HEK293 (cell line): ENCODE measurements around the gene EBF4.

Experiments used
- CTCF ChIA-PET: fragments of 350-600 bp; formaldehyde crosslinking; extraction: SDS; loops from one replicate; lab custom pipeline; 2021; ENCODE audit warnings: antibody characterized with exemption; lab: Yijun Ruan, JAX
- POLR2A ChIA-PET: fragments of 300-600 bp; formaldehyde crosslinking; extraction: SDS; loops from one replicate; lab custom pipeline; 2020; ENCODE audit warnings: antibody characterized with exemption, inconsistent platforms; lab: Yijun Ruan, JAX
- H3K27ac ChIP-seq: fragments of 200-500 bp; sonication (Bioruptor generic); 2 replicates; pipeline ENCODE4 v1.5.1; 2014; ENCODE audit warnings: low read depth, low read length, control low read depth, inconsistent platforms; ENCODE audit errors: extremely low read depth
- H3K36me3 ChIP-seq, 2 experiments: fragments of 200-500 bp in 1 of 2; sonication (Bioruptor generic) in 1 of 2; 1 replicate in 1 of 2; 2 replicates in 1 of 2; pipeline ENCODE4 v1.5.1; 2014 to 2017; ENCODE audit warnings: inconsistent platforms in 2 of 2, low read length in 2 of 2; ENCODE audit not compliant: control insufficient read depth in 2 of 2, insufficient read depth in 1 of 2
- H3K4me1 ChIP-seq: fragments of 200-500 bp; sonication (Bioruptor generic); 2 replicates; pipeline ENCODE4 v1.5.1; 2014; ENCODE audit warnings: mild to moderate bottlenecking, low read length, inconsistent platforms; ENCODE audit not compliant: control insufficient read depth, insufficient read depth
- H3K4me3 ChIP-seq: 2 replicates; pipeline ENCODE4 v1.5.1; 2011; ENCODE audit warnings: low read depth, mild to moderate bottlenecking, control low read depth, low read length, moderate library complexity
- H3K9me3 ChIP-seq: fragments of 200-500 bp; sonication (Bioruptor generic); 2 replicates; pipeline ENCODE4 v1.5.1; 2014; ENCODE audit warnings: low read depth, low read length, inconsistent platforms; ENCODE audit not compliant: control insufficient read depth, insufficient read depth
- EGR2 ChIP-seq: fragments of 450-650 bp; formaldehyde crosslinking; IDR thresholded peaks from 2 replicates; pipeline ENCODE4 v1.5.1; 2016; ENCODE audit warnings: low read depth, missing biosample characterization, missing genetic modification characterization
- GLIS1 ChIP-seq: fragments of 450-650 bp; formaldehyde crosslinking; IDR thresholded peaks from 2 replicates; pipeline ENCODE4 v1.5.1; 2016; ENCODE audit warnings: missing biosample characterization, missing genetic modification characterization
- GLIS2 ChIP-seq: fragments of 450-650 bp; formaldehyde crosslinking; IDR thresholded peaks from 2 replicates; pipeline ENCODE4 v1.5.1; 2016; ENCODE audit warnings: missing biosample characterization, missing genetic modification characterization
- KLF10 ChIP-seq: fragments of 450-650 bp; IDR thresholded peaks from 2 replicates; pipeline ENCODE4 v1.5.1; 2018; ENCODE audit warnings: missing biosample characterization, mild to moderate bottlenecking, missing genetic modification characterization
- MYNN ChIP-seq: fragments of 450-650 bp; formaldehyde crosslinking; IDR thresholded peaks from 2 replicates; pipeline ENCODE4 v1.5.1; 2016; ENCODE audit warnings: missing biosample characterization, missing genetic modification characterization, borderline replicate concordance
- RBAK ChIP-seq: fragments of 450-650 bp; formaldehyde crosslinking; IDR thresholded peaks from 2 replicates; pipeline ENCODE4 v1.5.1; 2016; ENCODE audit warnings: missing biosample characterization, missing genetic modification characterization
- SP2 ChIP-seq: fragments of 450-650 bp; formaldehyde crosslinking; IDR thresholded peaks from 2 replicates; pipeline ENCODE4 v1.5.1; 2016; ENCODE audit warnings: missing biosample characterization, missing genetic modification characterization
- TCF7L2 ChIP-seq: IDR thresholded peaks from 2 replicates; pipeline ENCODE4 v1.6.1; 2011; ENCODE audit warnings: low read depth, mild to moderate bottlenecking, inconsistent platforms, low read length, moderate library complexity, borderline replicate concordance
- ZBTB20 ChIP-seq: fragments of 450-650 bp; formaldehyde crosslinking; IDR thresholded peaks from 2 replicates; pipeline ENCODE4 v1.5.1; 2016; ENCODE audit warnings: missing biosample characterization, missing genetic modification characterization
- ZBTB8A ChIP-seq: fragments of 450-650 bp; formaldehyde crosslinking; IDR thresholded peaks from 2 replicates; pipeline ENCODE4 v1.5.1; 2016; ENCODE audit warnings: missing biosample characterization, missing genetic modification characterization
- ZEB2 ChIP-seq: fragments of 450-650 bp; formaldehyde crosslinking; IDR thresholded peaks from 2 replicates; pipeline ENCODE4 v1.5.1; 2016; ENCODE audit warnings: missing biosample characterization, missing genetic modification characterization
- ZFHX2 ChIP-seq: fragments of 450-650 bp; formaldehyde crosslinking; conservative IDR thresholded peaks from 2 replicates; pipeline ENCODE4 v1.5.1; 2016; ENCODE audit warnings: missing biosample characterization, missing genetic modification characterization
- ZIC2 ChIP-seq: fragments of 450-650 bp; formaldehyde crosslinking; IDR thresholded peaks from 2 replicates; pipeline ENCODE4 v1.5.1; 2016; ENCODE audit warnings: missing biosample characterization, missing genetic modification characterization
- ZNF423 ChIP-seq: fragments of 450-650 bp; formaldehyde crosslinking; IDR thresholded peaks from 2 replicates; pipeline ENCODE4 v1.5.1; 2016; ENCODE audit warnings: missing biosample characterization, missing genetic modification characterization
- ZNF658 ChIP-seq: fragments of 450-650 bp; formaldehyde crosslinking; IDR thresholded peaks from 2 replicates; pipeline ENCODE4; 2016; ENCODE audit warnings: missing biosample characterization, missing genetic modification characterization
- TF ChIP-seq, protein P1 (sequence below): fragments of 450-650 bp; formaldehyde crosslinking; IDR thresholded peaks from 2 replicates; pipeline ENCODE4 v1.5.1; 2017; ENCODE audit warnings: missing biosample characterization, missing genetic modification characterization
- TF ChIP-seq, protein P2 (sequence below): fragments of 450-650 bp; formaldehyde crosslinking; IDR thresholded peaks from 2 replicates; pipeline ENCODE4 v1.5.1; 2016; ENCODE audit warnings: missing biosample characterization, missing genetic modification characterization
- TF ChIP-seq, protein P3 (sequence below): fragments of 450-650 bp; formaldehyde crosslinking; IDR thresholded peaks from 2 replicates; pipeline ENCODE4 v1.5.1; 2017; ENCODE audit warnings: missing biosample characterization, mild to moderate bottlenecking, missing genetic modification characterization, moderate library complexity
- TF ChIP-seq, protein P4 (sequence below): fragments of 450-650 bp; formaldehyde crosslinking; optimal IDR thresholded peaks from 2 replicates; pipeline ENCODE3; 2016; ENCODE audit warnings: missing biosample characterization, mild to moderate bottlenecking, missing genetic modification characterization

EBF4 gene

DNA sequence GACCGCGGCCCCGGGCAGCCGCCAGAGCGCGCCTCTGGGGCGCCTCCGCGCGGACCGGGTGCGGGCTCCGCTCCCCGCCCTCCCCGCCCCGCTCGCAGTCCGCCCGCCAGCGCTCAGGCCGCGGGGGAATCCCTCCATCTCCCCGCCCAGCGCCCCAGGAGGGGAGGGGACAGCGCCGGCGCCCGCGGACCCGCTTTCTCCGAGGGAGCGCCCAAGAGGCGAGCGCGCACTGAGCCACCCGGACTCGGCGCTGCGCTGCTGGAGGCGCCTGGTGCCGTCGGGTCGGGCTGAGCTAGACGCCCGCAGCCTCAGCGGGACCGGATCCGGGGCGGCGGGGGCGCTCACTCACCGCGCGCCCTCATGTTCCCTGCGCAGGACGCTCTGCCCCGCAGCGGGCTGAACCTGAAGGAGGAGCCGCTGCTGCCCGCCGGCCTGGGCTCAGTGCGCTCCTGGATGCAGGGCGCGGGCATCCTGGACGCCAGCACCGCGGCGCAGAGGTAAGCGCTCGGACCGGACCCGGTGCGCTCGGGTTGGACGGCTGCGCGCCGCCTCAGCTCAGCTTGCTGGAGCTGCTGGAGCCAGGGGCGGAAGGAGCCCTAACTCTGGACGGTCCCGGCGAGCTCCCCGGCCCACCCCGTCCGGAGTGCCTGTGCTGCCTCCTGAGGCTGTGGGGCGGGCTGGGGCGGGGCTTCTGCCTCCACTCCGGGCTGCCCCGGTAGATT, 867 bp downstream of the EBF4 start:
- Histone ChIP-seq H3K4me3 (peak overlapping the region; percentile 40), H3K4me1 (peaks cover 13% of the 10 kb centered on the region), H3K36me3 (peaks cover 0 to 4% of the 10 kb centered on the region in 2 experiments; a peak in 1 of 3 replicates), H3K9me3 (no peaks in the 10 kb centered on the region), H3K27ac (peak overlapping the region; percentile 34; the same call in 1 of the 2 replicates)
- CTCF ChIA-PET = interaction anchor here (0.8 to 1.9 kb wide), 2 partner anchors 19 to 48 kb away, joined by 5 read pairs; no protein-coding TSS in a partner anchor
- TF ChIP-seq, protein P1, sequence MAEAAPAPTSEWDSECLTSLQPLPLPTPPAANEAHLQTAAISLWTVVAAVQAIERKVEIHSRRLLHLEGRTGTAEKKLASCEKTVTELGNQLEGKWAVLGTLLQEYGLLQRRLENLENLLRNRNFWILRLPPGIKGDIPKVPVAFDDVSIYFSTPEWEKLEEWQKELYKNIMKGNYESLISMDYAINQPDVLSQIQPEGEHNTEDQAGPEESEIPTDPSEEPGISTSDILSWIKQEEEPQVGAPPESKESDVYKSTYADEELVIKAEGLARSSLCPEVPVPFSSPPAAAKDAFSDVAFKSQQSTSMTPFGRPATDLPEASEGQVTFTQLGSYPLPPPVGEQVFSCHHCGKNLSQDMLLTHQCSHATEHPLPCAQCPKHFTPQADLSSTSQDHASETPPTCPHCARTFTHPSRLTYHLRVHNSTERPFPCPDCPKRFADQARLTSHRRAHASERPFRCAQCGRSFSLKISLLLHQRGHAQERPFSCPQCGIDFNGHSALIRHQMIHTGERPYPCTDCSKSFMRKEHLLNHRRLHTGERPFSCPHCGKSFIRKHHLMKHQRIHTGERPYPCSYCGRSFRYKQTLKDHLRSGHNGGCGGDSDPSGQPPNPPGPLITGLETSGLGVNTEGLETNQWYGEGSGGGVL (tag by site-specific recombination) = peak; percentile 83
- TF ChIP-seq TCF7L2 (no peak), GLIS1 (peak; percentile 84), SP2 (tag by site-specific recombination) (peak; percentile 71), KLF10 (tag by site-specific recombination) (no peak), ZFHX2 (tag by site-specific recombination) (peak; percentile 27), ZNF658 (tag by site-specific recombination) (no peak), ZBTB20 (tag by site-specific recombination) (peak; percentile 41; the same call in 1 of the 2 replicates), ZBTB8A (peak; percentile 95), ZIC2 (tag by site-specific recombination) (peak; percentile 65), GLIS2 (tag by site-specific recombination) (peak; percentile 57), RBAK (tag by site-specific recombination) (no peak)
- TF ChIP-seq, protein P2, sequence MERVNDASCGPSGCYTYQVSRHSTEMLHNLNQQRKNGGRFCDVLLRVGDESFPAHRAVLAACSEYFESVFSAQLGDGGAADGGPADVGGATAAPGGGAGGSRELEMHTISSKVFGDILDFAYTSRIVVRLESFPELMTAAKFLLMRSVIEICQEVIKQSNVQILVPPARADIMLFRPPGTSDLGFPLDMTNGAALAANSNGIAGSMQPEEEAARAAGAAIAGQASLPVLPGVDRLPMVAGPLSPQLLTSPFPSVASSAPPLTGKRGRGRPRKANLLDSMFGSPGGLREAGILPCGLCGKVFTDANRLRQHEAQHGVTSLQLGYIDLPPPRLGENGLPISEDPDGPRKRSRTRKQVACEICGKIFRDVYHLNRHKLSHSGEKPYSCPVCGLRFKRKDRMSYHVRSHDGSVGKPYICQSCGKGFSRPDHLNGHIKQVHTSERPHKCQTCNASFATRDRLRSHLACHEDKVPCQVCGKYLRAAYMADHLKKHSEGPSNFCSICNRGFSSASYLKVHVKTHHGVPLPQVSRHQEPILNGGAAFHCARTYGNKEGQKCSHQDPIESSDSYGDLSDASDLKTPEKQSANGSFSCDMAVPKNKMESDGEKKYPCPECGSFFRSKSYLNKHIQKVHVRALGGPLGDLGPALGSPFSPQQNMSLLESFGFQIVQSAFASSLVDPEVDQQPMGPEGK (tag by site-specific recombination) = peak; percentile 16; the same call in 1 of the 2 replicates
- TF ChIP-seq, protein P3, sequence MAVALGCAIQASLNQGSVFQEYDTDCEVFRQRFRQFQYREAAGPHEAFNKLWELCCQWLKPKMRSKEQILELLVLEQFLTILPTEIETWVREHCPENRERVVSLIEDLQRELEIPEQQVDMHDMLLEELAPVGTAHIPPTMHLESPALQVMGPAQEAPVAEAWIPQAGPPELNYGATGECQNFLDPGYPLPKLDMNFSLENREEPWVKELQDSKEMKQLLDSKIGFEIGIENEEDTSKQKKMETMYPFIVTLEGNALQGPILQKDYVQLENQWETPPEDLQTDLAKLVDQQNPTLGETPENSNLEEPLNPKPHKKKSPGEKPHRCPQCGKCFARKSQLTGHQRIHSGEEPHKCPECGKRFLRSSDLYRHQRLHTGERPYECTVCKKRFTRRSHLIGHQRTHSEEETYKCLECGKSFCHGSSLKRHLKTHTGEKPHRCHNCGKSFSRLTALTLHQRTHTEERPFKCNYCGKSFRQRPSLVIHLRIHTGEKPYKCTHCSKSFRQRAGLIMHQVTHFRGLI (tag by site-specific recombination) = peak; percentile 23; the same call in 1 of the 2 replicates
- TF ChIP-seq, protein P4, sequence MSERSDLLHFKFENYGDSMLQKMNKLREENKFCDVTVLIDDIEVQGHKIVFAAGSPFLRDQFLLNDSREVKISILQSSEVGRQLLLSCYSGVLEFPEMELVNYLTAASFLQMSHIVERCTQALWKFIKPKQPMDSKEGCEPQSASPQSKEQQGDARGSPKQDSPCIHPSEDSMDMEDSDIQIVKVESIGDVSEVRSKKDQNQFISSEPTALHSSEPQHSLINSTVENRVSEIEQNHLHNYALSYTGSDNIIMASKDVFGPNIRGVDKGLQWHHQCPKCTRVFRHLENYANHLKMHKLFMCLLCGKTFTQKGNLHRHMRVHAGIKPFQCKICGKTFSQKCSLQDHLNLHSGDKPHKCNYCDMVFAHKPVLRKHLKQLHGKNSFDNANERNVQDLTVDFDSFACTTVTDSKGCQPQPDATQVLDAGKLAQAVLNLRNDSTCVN (tag by site-specific recombination) = peak; percentile 80
- POLR2A ChIA-PET = interaction anchor here (0.5 to 2.2 kb wide), 4 partner anchors 10 to 41 kb away, joined by 3 to 10 read pairs (median 6); partner anchors contain the start of gene NOP56

DNA sequence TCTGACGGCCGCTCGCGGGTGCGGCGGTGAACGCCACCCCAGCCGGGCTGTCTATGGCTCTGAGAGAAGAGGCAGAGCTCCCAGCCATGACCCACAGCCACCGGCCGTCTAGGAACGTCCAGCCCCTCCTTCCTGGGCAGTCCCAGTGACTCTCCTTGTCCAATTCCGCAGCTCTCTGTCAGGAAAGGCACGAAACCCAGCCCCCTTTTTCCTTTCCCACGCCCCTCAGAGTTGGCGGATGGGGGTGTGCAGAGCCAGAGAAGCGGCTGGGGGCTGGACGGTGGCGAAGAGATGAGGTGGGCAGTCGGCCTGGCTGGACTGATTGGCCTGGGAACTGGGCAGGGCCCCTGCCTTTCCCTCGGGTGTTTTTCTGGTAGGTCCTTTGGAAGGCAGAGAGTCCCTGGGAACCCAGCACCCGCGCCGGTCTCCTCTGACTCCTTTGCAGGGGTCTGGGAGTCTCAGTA, 1.5 kb downstream of the EBF4 start:
- TF ChIP-seq ZNF423 (tag by site-specific recombination) (no peak), MYNN (no peak), ZEB2 (tag by site-specific recombination) (no peak), SP2 (tag by site-specific recombination) (peak; percentile 50), EGR2 (tag by site-specific recombination) (peak; percentile 13; the same call in 1 of the 2 replicates)
- TF ChIP-seq, protein P3 (tag by site-specific recombination) = no peak
- Histone ChIP-seq H3K4me3 (no peak overlapping the region), H3K9me3 (no peaks in the 10 kb centered on the region), H3K27ac (no peak overlapping the region), H3K4me1 (peaks cover 13% of the 10 kb centered on the region), H3K36me3 (peaks cover 0 to 4% of the 10 kb centered on the region in 2 experiments; a peak in 1 of 3 replicates)
- ChIA-PET POLR2A (interaction anchor here (0.6 to 2.2 kb wide), 3 partner anchors 10 to 42 kb away, joined by 3 to 10 read pairs (median 8); partner anchors contain the start of gene NOP56), CTCF (interaction anchor here (0.8 to 1.9 kb wide), 4 partner anchors 18 to 58 kb away, joined by 3 to 6 read pairs (median 5); no protein-coding TSS in a partner anchor)
